Measurements from ENCODE around the gene LRMDA.

The LRMDA gene

GRCh38 chr10:76327441-76327840 is 896.0 kb downstream of the LRMDA start:
- H3K36me3 ChIP-seq (ENCODE audit: low read length), result no peaks in the 10 kb centered on the region
- no peak overlapping the region for H2AFZ ChIP-seq (ENCODE audit: low read depth, low read length, severe bottlenecking)
- H3K9ac ChIP-seq (ENCODE audit: low read length), result no peak overlapping the region
- H3K79me2 ChIP-seq (ENCODE audit: insufficient read depth, low read length), result no peaks in the 10 kb centered on the region
- no peaks in the 10 kb centered on the region for H4K20me1 ChIP-seq (ENCODE audit: low read depth, low read length)
- no peaks in the 10 kb centered on the region for H3K27me3 ChIP-seq (ENCODE audit: low read length)
- H3K4me2 ChIP-seq (ENCODE audit: low read depth, low read length, poor library complexity, severe bottlenecking), result no peak overlapping the region
- no peak overlapping the region for H3K4me3 ChIP-seq (ENCODE audit: insufficient read depth, low read length, poor library complexity, severe bottlenecking)
- no peaks in the 10 kb centered on the region for H3F3A ChIP-seq (ENCODE audit: insufficient read depth)
- H3K9me2 ChIP-seq (replicated peaks; ENCODE audit: insufficient read depth, low read length), result no peaks in the 10 kb centered on the region; the same call in 1 of the 2 replicates
- no peak for TF ChIP-seq EZH2phosphoT487 (conservative IDR thresholded peaks at IDR 0.05; ENCODE audit: low read length)
- TF ChIP-seq, protein P1, sequence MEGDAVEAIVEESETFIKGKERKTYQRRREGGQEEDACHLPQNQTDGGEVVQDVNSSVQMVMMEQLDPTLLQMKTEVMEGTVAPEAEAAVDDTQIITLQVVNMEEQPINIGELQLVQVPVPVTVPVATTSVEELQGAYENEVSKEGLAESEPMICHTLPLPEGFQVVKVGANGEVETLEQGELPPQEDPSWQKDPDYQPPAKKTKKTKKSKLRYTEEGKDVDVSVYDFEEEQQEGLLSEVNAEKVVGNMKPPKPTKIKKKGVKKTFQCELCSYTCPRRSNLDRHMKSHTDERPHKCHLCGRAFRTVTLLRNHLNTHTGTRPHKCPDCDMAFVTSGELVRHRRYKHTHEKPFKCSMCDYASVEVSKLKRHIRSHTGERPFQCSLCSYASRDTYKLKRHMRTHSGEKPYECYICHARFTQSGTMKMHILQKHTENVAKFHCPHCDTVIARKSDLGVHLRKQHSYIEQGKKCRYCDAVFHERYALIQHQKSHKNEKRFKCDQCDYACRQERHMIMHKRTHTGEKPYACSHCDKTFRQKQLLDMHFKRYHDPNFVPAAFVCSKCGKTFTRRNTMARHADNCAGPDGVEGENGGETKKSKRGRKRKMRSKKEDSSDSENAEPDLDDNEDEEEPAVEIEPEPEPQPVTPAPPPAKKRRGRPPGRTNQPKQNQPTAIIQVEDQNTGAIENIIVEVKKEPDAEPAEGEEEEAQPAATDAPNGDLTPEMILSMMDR (IDR thresholded peaks at IDR 0.05; ENCODE audit: insufficient read depth, low read length, poor library complexity, severe bottlenecking), result no peak
- H3K27ac ChIP-seq (ENCODE audit: low read depth, low read length), result no peak overlapping the region
- H3K9me3 ChIP-seq (ENCODE audit: insufficient read depth, low read length), result no peaks in the 10 kb centered on the region

- TF ChIP-seq EZH2phosphoT487 (conservative IDR thresholded peaks at IDR 0.05; ENCODE audit: low read length), result no peak
- TF ChIP-seq, protein P1 (IDR thresholded peaks at IDR 0.05; ENCODE audit: insufficient read depth, low read length, poor library complexity, severe bottlenecking), result no peak
- no peaks in the 10 kb centered on the region for H3K27me3 ChIP-seq (ENCODE audit: low read length)
- no peak overlapping the region for H2AFZ ChIP-seq (ENCODE audit: low read depth, low read length, severe bottlenecking)
- H3K4me3 ChIP-seq (ENCODE audit: insufficient read depth, low read length, poor library complexity, severe bottlenecking), result no peak overlapping the region
- no peak overlapping the region for H3K4me2 ChIP-seq (ENCODE audit: low read depth, low read length, poor library complexity, severe bottlenecking)
- H4K20me1 ChIP-seq (ENCODE audit: low read depth, low read length), result no peaks in the 10 kb centered on the region
- no peaks in the 10 kb centered on the region for H3F3A ChIP-seq (ENCODE audit: insufficient read depth)
- no peaks in the 10 kb centered on the region for H3K79me2 ChIP-seq (ENCODE audit: insufficient read depth, low read length)
- no peak overlapping the region for H3K27ac ChIP-seq (ENCODE audit: low read depth, low read length)
- H3K9me2 ChIP-seq (replicated peaks; ENCODE audit: insufficient read depth, low read length), result no peaks in the 10 kb centered on the region; the same call in 1 of the 2 replicates
- H3K9ac ChIP-seq (ENCODE audit: low read length), result no peak overlapping the region
- no peaks in the 10 kb centered on the region for H3K36me3 ChIP-seq (ENCODE audit: low read length)
- H3K9me3 ChIP-seq (ENCODE audit: insufficient read depth, low read length), result no peaks in the 10 kb centered on the region
Observed at GRCh38 chr10:76328348-76328747, 896.9 kb downstream of the LRMDA start.

DNA sequence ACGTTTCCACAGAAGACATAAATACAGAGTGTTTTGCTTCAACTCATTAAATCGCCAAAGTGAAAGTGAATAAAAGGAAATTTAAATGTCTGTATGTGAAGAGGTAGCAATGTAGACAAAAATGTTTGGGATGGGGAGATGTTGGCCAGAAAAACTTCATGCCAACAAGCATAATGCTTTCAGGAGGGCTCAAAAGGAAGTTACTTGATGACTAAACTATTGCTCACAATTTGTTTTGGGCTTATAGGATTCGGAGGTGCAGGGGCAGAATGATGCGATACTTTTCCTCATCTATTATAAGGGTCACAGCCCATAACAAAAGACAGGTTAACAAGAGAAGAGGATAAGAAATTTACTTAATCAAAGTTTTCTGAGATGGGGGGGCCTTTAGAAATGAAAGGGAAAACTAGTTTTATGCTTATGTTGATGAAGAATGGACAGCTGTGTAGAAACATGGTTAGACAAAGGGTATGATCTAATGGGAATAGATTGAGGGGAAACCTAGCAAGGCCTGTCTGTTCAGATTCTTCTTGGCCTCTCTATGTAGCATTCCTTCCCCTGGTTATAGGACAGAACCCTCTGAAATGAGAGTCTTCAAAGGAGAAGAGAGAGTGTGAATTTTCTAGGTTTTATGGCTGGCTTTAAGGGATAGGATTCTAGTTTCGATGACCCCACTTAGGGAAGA is 898.6 kb downstream of the LRMDA start:
- no peak overlapping the region for H2AFZ ChIP-seq (ENCODE audit: low read depth, low read length, severe bottlenecking)
- no peak overlapping the region for H3K4me3 ChIP-seq (ENCODE audit: insufficient read depth, low read length, poor library complexity, severe bottlenecking)
- H3F3A ChIP-seq (ENCODE audit: insufficient read depth), result no peaks in the 10 kb centered on the region
- no peaks in the 10 kb centered on the region; the same call in 1 of the 2 replicates for H3K9me2 ChIP-seq (replicated peaks; ENCODE audit: insufficient read depth, low read length)
- H3K9me3 ChIP-seq (ENCODE audit: insufficient read depth, low read length), result no peaks in the 10 kb centered on the region
- no peaks in the 10 kb centered on the region for H3K27me3 ChIP-seq (ENCODE audit: low read length)
- H3K9ac ChIP-seq (ENCODE audit: low read length), result no peak overlapping the region
- no peaks in the 10 kb centered on the region for H3K36me3 ChIP-seq (ENCODE audit: low read length)
- no peak for TF ChIP-seq EZH2phosphoT487 (conservative IDR thresholded peaks at IDR 0.05; ENCODE audit: low read length)
- TF ChIP-seq, protein P1 (IDR thresholded peaks at IDR 0.05; ENCODE audit: insufficient read depth, low read length, poor library complexity, severe bottlenecking), result no peak
- no peak overlapping the region for H3K4me2 ChIP-seq (ENCODE audit: low read depth, low read length, poor library complexity, severe bottlenecking)
- no peaks in the 10 kb centered on the region for H3K79me2 ChIP-seq (ENCODE audit: insufficient read depth, low read length)
- H3K27ac ChIP-seq (ENCODE audit: low read depth, low read length), result no peak overlapping the region
- H4K20me1 ChIP-seq (ENCODE audit: low read depth, low read length), result no peaks in the 10 kb centered on the region

Data from SU-DHL-6 (cell line).